Right lobe of liver (tissue), 4 donors: ENCODE results near the gene DYNC2LI1.

ENCODE experiments used
- CTCF ChIP-seq, 4 donors: fragments of 200-600 bp in 3 of 4; fragments of 450-650 bp in 1 of 4; IDR thresholded peaks; one replicate each; pipeline versions ENCODE4 v1.5.1 to v1.8.0; 2016 to 2022; ENCODE audit warnings: antibody characterized with exemption in 4 of 4, mild to moderate bottlenecking in 2 of 4
- POLR2A ChIP-seq: fragments of 450-650 bp; IDR thresholded peaks from one replicate; pipeline ENCODE4 v1.6.1; 2017; ENCODE audit warnings: antibody characterized with exemption, mild to moderate bottlenecking
- donor health status: DM: no; HTN: no; CAD: no.
- donor health status: DM: no; HTN: no; CAD: no.
- donor health status: DM: no; HTN: yes; CAD: no.

- TF ChIP-seq CTCF (IDR thresholded peaks at IDR 0.05) (no peak), POLR2A (no peak)
These were observed 29.3 kb downstream of the DYNC2LI1 start for GRCh38 chr2:43803113-43803512.
